Measurements from ENCODE around the gene UBALD2.
"Not testable (repeated sequence)": the region's sequence is repeated elsewhere in the genome, so short reads cannot be mapped to it uniquely, and the experiment has no call there.

UBALD2 gene

GRCh38 chr17:76264755-76265623 is at the start of gene UBALD2:
UBALD2 (plus strand) TSS chr17:76265348; CDS start chr17:76265506, 158 bp downstream.
- DNase-seq: peak; percentile 99

- DNase-seq: no peak
Observed at GRCh38 chr17:76217081-76217480, 48.1 kb upstream of the UBALD2 start.

DNA sequence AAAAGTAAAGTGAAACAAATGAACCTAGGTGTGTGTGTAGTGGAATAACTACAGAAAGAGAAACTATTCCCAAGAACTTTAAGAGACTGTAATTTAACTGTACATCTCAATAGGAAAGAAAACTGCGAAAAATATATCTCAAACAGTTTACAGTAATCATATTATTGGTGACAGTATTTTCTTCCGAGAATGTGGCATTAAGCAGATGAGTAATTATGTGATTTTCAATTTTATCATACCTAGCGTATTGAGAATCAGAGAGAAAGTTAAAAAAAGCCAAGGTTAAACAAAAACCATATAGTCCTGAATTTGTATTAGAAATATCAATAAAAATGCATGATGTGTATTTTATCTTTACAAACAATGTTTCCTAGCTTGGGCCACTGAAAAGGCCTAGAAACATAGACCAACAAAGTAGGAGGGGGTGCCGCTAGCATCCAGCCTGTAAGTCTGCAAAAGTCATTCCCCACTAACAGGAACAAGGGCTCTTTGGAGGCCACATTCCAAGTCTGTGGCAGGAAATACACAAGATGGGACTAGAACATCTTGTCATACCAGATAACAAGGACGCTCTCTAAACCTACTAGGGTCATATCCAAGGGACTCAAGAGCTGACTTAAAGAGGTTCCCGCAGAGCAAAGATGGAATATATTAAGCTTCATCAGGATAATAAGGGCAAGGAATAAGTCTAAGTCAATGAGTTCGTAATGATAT is 45.3 kb upstream of the UBALD2 start:
- no peak for DNase-seq

GRCh38 chr17:76223802-76224201 is 41.3 kb upstream of the UBALD2 start:
- no peak for DNase-seq

DNA sequence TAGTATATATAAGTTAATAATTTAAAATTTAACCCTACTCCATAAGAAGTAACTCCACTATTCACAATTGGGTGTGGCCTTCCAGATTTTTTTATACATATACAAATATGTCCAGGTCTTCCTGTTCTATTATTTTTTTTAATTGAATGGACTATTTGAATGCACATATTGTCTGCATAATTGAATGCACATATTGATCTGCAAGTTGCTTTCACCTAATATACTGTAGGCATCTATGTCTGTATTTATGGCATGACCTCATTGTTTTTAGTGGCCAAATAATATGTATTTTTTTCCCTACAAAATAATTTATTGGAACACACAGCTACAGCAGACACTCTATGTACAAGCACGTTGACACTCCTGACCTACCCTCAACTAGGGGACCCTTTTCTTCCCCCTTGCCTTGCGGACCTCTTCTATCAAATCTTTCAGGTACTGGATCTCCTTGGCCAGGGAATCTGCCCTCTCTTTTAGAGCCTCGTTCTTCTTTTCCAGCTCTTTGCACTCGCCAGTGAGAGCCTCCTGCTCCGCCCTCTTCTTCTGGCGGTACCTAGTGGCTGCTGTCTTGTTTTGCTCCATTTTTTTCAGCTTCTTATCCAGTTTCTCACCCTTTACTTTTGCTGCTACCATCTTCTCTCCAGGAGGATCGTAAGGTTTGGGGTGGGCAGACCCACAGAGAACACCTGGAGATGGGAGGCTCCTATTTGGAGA is 39.6 kb upstream of the UBALD2 start:
- DNase-seq: not testable (repeated sequence)

- DNase-seq: not testable (repeated sequence)
Observed at GRCh38 chr17:76226749-76227148, 38.4 kb upstream of the UBALD2 start.

DNA sequence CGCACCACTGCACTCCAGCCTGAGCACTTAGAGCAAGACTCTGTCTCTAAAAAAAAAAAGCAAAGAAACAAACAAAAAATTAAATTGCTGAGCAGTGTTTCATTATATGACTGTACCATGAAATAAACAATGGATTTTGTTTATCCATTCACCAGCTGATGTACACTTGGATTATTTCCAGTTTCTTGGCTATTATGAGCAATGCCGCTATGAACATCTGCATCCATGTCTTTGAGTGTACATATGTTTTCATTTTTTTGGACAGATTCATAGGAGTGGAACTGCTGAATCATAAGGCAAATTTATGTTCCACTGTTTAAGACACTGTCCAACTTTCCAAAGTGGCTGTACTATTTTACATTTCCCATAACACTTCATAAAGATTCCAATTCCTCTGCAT is 32.8 kb upstream of the UBALD2 start:
- no peak for DNase-seq

- DNase-seq: no peak
Observed at GRCh38 chr17:76233588-76234353, 31.4 kb upstream of the UBALD2 start.

- no peak for DNase-seq
Observed at GRCh38 chr17:76234354-76234679, 30.8 kb upstream of the UBALD2 start.

DNA sequence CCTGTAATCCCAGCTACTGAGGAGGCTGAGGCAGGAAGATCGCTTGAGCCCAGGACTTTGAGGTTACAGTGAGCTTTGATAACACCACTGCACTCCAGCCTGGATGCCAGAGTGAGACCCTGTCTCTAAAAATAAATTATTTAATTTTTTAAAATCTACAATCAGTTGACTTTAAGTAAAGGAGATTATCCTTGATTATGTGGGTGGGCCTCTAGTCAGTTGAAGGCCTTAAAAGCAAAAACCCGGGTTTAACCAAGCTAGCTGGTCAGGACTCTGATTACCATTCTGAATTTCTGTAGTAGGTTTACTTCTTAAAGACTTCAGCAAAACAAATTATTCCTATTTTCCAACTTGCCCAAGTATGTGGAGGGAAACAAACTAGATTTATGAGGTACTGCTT is 29.3 kb upstream of the UBALD2 start:
- DNase-seq: no peak

DNA sequence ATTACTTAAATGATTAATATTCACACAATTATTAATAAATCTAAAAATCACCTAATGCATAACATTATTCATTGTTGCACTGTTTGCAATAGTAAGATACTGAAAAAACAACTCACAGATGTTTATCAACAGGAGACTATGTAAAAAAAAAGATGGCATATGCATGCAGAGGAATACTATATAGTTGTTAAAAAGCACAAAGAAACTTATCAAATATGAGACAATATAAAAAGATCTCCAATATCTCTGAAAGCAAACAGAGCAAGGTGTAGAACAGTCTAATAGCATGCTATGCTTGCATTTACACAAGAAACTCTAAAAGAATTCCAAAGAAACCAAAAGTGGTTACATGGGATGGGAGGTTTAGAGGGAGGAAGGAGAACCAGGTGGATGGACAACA is 28.5 kb upstream of the UBALD2 start:
- DNase-seq: no peak

- no peak for DNase-seq
Observed at GRCh38 chr17:76237859-76238313, 27.3 kb upstream of the UBALD2 start.

GRCh38 chr17:76238847-76239537 is 26.2 kb upstream of the UBALD2 start:
- no peak for DNase-seq

DNA sequence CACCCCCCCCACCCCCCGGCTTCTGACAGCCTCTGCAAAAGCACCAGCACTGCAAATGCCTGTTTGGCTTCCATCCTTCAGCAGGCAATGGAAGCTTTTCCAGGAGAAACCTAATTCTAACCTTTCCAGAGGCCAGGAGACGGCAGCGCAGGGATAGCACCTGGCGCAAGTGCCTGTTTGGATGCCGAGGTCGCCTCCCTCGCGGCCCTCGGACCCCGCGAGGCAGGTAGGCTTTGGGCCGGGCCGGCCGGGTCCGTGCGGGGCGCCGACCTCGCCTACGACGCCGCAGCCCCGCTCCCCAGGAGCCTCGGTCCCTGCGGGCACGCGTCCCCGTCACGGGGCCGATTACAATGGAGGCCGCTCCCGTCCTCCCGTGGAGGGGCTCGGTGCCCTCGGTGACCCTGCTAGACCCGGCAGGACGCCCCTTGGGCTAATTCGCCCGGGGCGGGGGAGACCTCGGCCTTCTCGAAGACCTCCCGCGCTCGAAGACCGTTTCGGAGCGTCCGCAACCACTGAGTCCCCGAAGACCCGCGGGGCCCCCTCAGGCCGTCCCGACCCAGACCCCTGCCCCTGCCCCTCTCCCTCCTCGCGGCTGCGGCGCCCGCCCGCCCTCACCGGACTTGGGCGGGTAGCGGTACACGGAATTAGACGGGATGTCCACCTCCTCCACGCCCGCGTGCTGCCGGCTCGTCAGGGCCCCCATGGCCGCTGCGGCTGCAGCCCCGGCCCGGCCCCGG is 25.4 kb upstream of the UBALD2 start:
- no peak for DNase-seq

DNA sequence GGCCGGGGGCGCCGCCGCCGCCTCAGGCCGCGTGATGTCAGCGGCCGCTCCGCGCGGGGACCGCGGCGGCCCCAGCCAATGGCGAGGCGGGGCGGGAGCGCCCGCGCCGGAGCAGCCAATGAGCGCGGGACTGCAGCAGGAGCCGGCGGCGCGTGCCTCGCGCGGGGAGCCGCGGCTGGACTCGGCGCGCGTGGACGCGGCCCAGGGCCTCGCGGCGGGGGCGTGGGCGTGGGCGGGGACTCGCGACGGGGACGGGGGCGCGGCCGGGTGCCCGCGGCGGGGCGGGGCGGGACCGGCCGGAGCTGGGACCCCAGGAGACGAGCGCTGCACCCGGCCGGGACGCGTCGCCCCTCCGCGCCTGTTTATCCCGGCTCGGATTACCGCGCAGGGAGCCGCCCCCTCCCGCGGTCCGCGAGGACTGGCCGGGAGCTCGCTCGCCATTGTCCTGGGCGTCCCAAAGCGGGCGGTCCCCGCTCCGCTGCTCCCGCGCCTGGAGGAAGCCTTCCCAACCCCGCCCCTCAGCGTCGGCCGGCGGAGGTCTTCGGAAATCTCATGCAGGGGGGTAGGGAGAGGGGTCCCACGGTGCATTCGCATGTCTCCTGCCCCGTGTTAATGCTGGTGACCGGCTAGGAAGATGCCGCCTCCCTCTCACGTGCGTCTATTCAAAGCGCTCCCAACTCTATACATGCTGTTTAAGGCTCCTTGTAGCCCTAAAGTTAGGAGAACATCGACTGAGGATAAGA is 24.5 kb upstream of the UBALD2 start, which contains the start of gene RNF157:
RNF157 (minus strand) TSS at position 33 of the 743 bp plus-strand sequence. CDS start 253 bp downstream, outside the sequence.
- DNase-seq: peak; percentile 81

GRCh38 chr17:76241204-76241538 is 24.0 kb upstream of the UBALD2 start:
- no peak for DNase-seq

GRCh38 chr17:76241691-76242255 is 23.4 kb upstream of the UBALD2 start:
- DNase-seq: no peak

- no peak for DNase-seq
Observed at GRCh38 chr17:76243826-76244679, 21.1 kb upstream of the UBALD2 start.

GRCh38 chr17:76244721-76245120 is 20.4 kb upstream of the UBALD2 start:
- not testable (repeated sequence) for DNase-seq
